GM03348 (cell line): ENCODE results near the gene POMT2.
"Not testable (repeated sequence)": the region's sequence is repeated elsewhere in the genome, so short reads cannot be mapped to it uniquely, and the experiment has no call there.

Experiments
- DNase-seq: peaks from one replicate; pipeline ENCODE4 v3.0.0; 2012; ENCODE audit warnings: low spot score

POMT2 gene

DNA sequence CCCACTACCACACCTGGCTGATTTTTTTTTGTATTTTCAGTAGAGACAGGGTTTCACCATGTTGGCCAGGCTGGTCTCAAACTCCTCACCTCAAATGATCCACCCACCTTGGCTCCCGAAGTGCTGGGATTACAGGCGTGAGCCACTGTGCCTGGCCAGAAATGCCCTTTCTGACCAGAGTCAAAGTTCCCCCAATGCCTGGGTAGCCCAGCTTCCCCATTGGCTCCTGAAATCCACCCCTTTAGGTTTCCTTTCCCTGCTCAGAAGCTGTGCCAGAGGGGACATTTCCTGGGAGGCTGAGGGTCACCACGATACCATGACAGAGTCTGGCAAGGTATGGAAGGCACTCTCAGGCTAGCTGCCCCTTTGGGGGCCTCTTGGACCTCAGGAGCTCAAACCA lies 3.6 kb upstream of the POMT2 start:
- no peak for DNase-seq

- DNase-seq = no peak
These were observed 2.9 kb upstream of the POMT2 start for GRCh38 chr14:77323571-77323970.

DNA sequence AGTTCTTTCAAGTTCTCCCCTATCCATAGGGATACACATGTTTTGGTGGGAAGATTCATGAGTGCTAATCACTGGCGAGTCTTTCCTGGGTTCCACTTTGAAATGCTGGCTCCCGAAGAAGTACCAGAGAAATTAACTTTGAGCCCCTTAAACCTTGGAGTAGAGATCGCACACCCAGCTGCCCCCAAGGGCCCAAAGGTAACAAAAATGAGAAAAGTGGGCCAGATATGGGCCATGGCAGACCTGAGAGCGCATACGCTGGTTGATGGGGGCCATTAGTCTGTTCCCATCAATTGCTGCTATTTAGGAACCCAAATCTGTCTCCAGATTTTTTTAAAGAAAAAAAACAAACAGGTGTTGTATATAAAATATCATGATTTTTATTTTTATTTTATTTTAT lies 2.3 kb upstream of the POMT2 start:
- no peak for DNase-seq

DNA sequence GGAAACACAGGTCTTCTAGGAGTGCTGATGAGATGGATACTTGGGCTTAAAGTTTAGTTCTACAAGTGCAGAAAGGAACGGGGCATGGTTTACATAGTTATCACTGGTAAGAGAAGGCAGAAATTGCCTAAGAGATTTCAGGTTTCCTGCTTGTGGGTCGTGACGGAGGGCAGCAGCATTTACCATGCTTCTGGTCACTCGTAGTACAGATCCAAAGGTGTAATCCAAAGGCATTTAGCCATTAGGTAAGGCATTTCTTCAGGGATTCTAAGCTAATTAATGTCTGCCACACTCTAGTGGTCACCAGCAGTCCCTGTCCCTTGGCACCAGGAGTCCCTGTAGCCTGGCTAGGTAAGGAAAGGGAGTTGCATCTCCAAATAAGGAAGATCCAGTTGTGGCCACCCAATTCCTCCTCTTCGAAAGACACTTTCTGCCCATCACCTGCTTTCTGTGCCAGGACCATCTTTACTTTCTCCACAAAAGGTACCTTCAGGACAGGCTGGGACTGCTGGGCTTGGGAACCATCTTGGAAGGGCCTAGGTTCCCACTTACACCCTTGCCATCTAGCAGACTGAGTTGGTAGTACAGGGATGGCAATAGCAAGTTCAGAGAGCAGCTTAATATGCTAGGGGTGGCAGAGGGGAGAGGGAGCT lies 1.7 kb upstream of the POMT2 start:
- no peak for DNase-seq

DNA sequence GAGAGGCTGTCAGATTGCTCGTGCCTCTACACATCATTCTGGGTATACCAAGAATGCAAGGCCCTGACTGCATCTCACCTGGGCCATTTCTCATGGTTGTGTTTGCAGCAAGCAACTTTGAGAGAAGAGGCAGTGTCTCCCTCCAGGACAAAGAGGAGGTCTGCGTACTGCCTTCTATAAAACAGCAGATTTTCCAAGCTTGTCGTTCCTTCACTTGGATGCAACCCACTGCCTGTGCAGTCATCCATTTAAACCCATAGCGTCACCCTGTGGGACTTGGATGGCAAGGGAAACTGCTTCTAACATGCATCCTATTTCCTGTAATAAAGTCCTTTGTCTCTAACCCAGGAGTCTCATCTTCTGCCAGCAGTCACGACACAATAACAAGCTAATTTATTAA lies 1.3 kb downstream of the POMT2 start:
- DNase-seq = no peak

GRCh38 chr14:77318756-77319155 lies 1.9 kb downstream of the POMT2 start:
- DNase-seq = not testable (repeated sequence)

DNA sequence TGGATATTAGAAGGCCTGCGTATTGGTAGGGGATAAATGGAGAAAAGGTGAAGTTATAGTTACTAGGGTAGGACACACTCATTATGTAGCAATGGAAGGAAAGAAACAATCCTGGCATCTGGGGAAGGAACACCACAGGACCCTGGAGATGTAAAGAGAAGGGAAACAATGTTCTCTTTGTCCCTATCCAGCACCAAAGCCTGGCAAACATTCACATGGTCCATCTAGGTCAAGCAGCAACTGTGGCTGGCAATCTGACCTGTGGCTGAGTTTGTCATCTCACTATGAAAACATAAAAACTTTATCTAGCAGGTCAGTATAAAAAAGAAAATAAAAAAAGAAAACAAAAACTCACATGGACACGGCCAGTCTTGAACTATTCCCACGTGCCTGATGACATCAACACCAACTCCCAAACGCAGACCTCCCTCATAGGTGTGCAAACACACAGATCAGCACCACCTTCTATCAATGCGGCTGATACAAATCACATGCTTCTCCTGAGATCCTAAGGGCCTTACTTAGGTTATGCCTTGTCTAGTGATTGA lies 2.6 kb downstream of the POMT2 start:
- DNase-seq = no peak

- DNase-seq = no peak
These were observed 3.8 kb downstream of the POMT2 start for GRCh38 chr14:77316872-77317301.

- DNase-seq = no peak
These were observed 4.5 kb downstream of the POMT2 start for GRCh38 chr14:77316195-77316505.

GRCh38 chr14:77314539-77315457 lies 5.9 kb downstream of the POMT2 start:
- no peak for DNase-seq

DNA sequence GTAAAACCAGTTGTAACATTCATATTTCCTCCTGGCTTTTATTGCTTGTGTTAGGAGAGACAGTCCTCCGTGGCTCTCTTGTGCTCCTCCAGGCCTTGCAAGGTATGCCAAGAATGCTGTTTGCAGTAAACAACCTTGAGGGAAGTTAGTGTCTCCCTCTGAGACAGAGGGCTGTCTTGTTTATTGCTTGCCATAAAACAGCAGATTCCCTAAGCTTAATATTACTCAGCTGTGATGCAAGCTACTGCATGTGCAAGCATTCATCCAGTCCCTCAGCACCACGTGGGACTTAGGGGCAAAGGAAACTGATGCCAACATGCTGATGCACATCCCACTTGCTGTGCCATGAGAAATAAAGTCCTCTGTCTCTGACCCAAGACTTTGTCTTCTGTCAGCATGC lies 6.6 kb downstream of the POMT2 start:
- DNase-seq = peak; percentile 77

GRCh38 chr14:77313371-77313770 lies 7.3 kb downstream of the POMT2 start:
- DNase-seq = no peak

DNA sequence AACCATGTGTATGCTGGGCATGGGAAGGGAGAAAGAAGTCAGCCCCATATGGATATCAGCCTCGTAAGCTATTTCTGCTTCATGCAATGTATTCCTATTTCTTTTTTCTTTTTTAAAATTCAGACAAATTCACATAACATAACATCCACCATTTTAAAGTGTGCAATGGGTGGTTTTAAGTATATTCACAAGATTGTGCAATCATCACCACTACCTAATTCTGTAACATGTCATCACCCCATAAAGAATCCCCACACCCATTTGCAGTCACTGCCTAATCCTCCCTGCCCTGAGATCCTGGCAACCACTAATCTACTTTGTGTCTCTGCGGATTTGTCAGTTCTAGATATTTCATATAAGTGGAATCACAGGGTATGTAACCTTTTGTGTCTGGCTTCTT lies 9.5 kb downstream of the POMT2 start:
- peak; percentile 17 for DNase-seq

GRCh38 chr14:77310026-77310425 lies 10.7 kb downstream of the POMT2 start:
- no peak for DNase-seq

DNA sequence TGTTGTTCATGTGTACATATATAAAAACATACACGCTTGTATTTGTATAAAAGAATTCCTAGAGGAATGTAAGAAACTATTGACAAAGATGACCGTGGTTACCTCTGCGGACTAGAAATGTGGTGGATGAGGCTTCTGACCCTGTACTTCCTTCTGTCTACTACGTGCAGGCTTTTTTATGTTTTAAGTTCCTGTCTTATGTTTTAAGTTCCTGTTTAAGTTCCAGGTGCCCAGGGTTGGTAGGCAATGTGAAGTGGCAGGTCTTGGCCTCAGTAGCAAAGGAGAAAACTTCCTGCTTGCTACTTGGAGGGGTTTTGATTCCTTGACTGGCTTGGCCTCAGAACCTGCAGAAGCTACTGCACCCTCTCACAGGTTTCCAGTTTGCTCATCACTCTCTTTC lies 11.6 kb downstream of the POMT2 start:
- DNase-seq = no peak

DNA sequence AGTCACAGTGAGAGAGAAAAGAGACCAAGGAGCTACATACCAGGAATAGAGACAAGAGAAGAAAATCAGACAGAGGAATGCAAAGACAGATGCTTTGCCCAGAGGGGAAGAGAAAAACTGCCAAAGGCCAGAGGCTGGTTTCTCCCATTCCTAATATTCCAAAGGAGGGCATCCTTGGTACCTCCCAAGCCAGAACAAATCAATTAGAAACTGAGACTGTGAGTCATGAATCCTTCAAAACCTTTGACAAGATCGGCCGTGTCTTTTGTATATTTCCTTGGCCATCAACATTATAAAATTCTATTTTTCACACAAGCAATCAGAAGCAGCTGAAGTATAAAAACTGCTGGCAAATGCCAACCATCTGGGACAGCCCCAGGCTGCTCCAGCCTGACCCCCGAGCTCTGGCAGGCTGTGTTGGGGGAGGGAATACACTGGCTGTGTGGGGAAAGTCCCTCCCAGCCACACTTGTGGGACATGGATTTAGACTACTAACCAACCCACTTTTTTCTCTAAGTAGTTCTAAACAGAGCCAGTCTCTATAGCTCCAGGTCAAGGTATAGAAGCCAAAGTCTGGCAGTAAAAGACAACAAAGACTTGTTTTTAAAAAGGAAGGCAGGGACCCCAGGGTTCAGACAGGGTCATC lies 13.7 kb downstream of the POMT2 start:
- peak; percentile 66 for DNase-seq

- DNase-seq = peak; percentile 22
These were observed 14.3 kb downstream of the POMT2 start for GRCh38 chr14:77306416-77306815.

- no peak for DNase-seq
These were observed 15.0 kb downstream of the POMT2 start for GRCh38 chr14:77305696-77306095.

- DNase-seq = peak; percentile 88
These were observed 17.1 kb downstream of the POMT2 start for GRCh38 chr14:77303417-77304156.

DNA sequence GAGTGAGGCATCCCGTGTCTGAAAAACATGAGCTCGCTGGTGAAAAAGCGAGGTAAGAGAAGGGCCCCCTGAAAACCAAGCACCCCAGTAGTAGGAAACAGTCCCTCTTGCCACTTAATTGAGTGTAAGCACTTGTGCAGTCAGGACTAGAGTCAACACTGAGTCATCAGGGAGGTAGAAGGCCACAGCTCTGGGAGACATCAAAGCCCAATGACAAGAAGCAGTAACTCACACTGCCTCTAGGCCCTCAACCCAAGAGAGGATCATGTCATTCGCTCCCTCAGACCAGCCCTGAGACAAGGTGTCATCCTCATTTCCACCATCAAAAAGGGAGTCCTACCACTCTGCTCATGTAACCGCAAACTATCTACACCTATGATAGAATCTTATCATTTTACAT lies 17.8 kb downstream of the POMT2 start:
- peak; percentile 36 for DNase-seq

GRCh38 chr14:77301103-77301502 lies 19.6 kb downstream of the POMT2 start:
- DNase-seq = peak; percentile 78

GRCh38 chr14:77299771-77300170 lies 20.9 kb downstream of the POMT2 start:
- no peak for DNase-seq
